ENCODE measurements around the gene HSPA1A. TPM values are rescaled to one million over a fixed set of nuclear protein-coding genes. Genes with fewer than 3 reads are reported as not detected.
A peak's percentile ranks its signal among the peaks of the same experiment; 100 is the strongest.

HSPA1A gene
- total and polyA plus RNA-seq, 9 of the 15 experiments (the other 6 are each of a cell fraction or from before 2014, with no cell fraction given) = 2.2 to 273 (median 107) TPM

GRCh38 chr6:31794866-31795615 is 20.3 kb upstream of the HSPA1A start (continued):
- TF ChIP-seq MEF2D (tag; conservative IDR thresholded peaks at IDR 0.05; ENCODE audit: low read depth) = no peak
- peak; percentile 49; the same call in 1 of the 2 replicates for TF ChIP-seq BCOR (IDR thresholded peaks at IDR 0.05)
- no peak for TF ChIP-seq ZNF133 (CRISPR knock-in tag; IDR thresholded peaks at IDR 0.05)
- TF ChIP-seq ESRRB (CRISPR knock-in tag; IDR thresholded peaks at IDR 0.05; ENCODE audit: borderline replicate concordance) = no peak
- TF ChIP-seq RBM25 (IDR thresholded peaks at IDR 0.05; ENCODE audit: low read depth, low read length, severe bottlenecking) = no peak
- TF ChIP-seq KLF10 (CRISPR knock-in tag; IDR thresholded peaks at IDR 0.05) = no peak
- TF ChIP-seq TBP (optimal IDR thresholded peaks at IDR 0.05; ENCODE audit: low read depth, low read length) = peak; percentile 1
- TF ChIP-seq KDM4B (IDR thresholded peaks at IDR 0.05; ENCODE audit: borderline replicate concordance in 2 of 2, low read depth in 1 of 2) = no peak; a peak in 1 of 4 replicates
- peak; percentile 60 for TF ChIP-seq POLR2B (IDR thresholded peaks at IDR 0.05; ENCODE audit: low read depth, partially characterized antibody)
- no peak for TF ChIP-seq MTA2 (IDR thresholded peaks at IDR 0.05; ENCODE audit: low read depth)
- peak; percentile 5 for TF ChIP-seq ARHGAP35 (IDR thresholded peaks at IDR 0.05; ENCODE audit: partially characterized antibody)
- peak; percentile 59; the same call in 1 of the 2 replicates for TF ChIP-seq ETV5 (CRISPR knock-in tag; IDR thresholded peaks at IDR 0.05; ENCODE audit: low read depth)
- no peak for TF ChIP-seq ILF3 (IDR thresholded peaks at IDR 0.05; ENCODE audit: borderline replicate concordance)
- TF ChIP-seq ZNF197 (CRISPR knock-in tag; IDR thresholded peaks at IDR 0.05; ENCODE audit: low read depth) = no peak
- TF ChIP-seq ZBTB5 (IDR thresholded peaks at IDR 0.05) = no peak; the same call in 1 of the 2 replicates
- TF ChIP-seq RUNX1 (IDR thresholded peaks at IDR 0.05; ENCODE audit: low read depth) = no peak
- no peak for TF ChIP-seq NCOA4 (IDR thresholded peaks at IDR 0.05; ENCODE audit: partially characterized antibody)
- TF ChIP-seq DLX4 (CRISPR knock-in tag; IDR thresholded peaks at IDR 0.05) = no peak
- no peak for TF ChIP-seq ZBTB26 (CRISPR knock-in tag; IDR thresholded peaks at IDR 0.05)
- no peak for TF ChIP-seq SAFB (IDR thresholded peaks at IDR 0.05; ENCODE audit: borderline replicate concordance, low read depth, low read length)
- no peak; the same call in 1 of the 2 replicates for TF ChIP-seq GATA2 (CRISPR knock-in tag; IDR thresholded peaks at IDR 0.05)
